HEK293 (cell line): ENCODE data around the gene ADIRF.

Source experiments
- CTCF ChIA-PET: fragments of 350-600 bp; formaldehyde crosslinking; extraction: SDS; loops from one replicate; lab custom pipeline; 2021; ENCODE audit warnings: antibody characterized with exemption; lab: Yijun Ruan, JAX
- POLR2A ChIA-PET: fragments of 300-600 bp; formaldehyde crosslinking; extraction: SDS; loops from one replicate; lab custom pipeline; 2020; ENCODE audit warnings: antibody characterized with exemption, inconsistent platforms; lab: Yijun Ruan, JAX
- H3K27ac ChIP-seq: fragments of 200-500 bp; sonication (Bioruptor generic); 2 replicates; pipeline ENCODE4 v1.5.1; 2014; ENCODE audit warnings: low read depth, low read length, control low read depth, inconsistent platforms; ENCODE audit errors: extremely low read depth
- H3K36me3 ChIP-seq, 2 experiments: fragments of 200-500 bp in 1 of 2; sonication (Bioruptor generic) in 1 of 2; 1 replicate in 1 of 2; 2 replicates in 1 of 2; pipeline ENCODE4 v1.5.1; 2014 to 2017; ENCODE audit warnings: inconsistent platforms in 2 of 2, low read length in 2 of 2; ENCODE audit not compliant: control insufficient read depth in 2 of 2, insufficient read depth in 1 of 2
- H3K4me1 ChIP-seq: fragments of 200-500 bp; sonication (Bioruptor generic); 2 replicates; pipeline ENCODE4 v1.5.1; 2014; ENCODE audit warnings: mild to moderate bottlenecking, low read length, inconsistent platforms; ENCODE audit not compliant: control insufficient read depth, insufficient read depth
- H3K4me3 ChIP-seq: 2 replicates; pipeline ENCODE4 v1.5.1; 2011; ENCODE audit warnings: low read depth, mild to moderate bottlenecking, control low read depth, low read length, moderate library complexity
- H3K9me3 ChIP-seq: fragments of 200-500 bp; sonication (Bioruptor generic); 2 replicates; pipeline ENCODE4 v1.5.1; 2014; ENCODE audit warnings: low read depth, low read length, inconsistent platforms; ENCODE audit not compliant: control insufficient read depth, insufficient read depth
- GFI1B ChIP-seq: fragments of 450-650 bp; formaldehyde crosslinking; IDR thresholded peaks from 2 replicates; pipeline ENCODE4 v1.5.1; 2016; ENCODE audit warnings: missing biosample characterization, missing genetic modification characterization
- OSR2 ChIP-seq: fragments of 450-650 bp; formaldehyde crosslinking; IDR thresholded peaks from 2 replicates; pipeline ENCODE4 v1.5.1; 2016; ENCODE audit warnings: missing biosample characterization, missing genetic modification characterization
- SP2 ChIP-seq: fragments of 450-650 bp; formaldehyde crosslinking; IDR thresholded peaks from 2 replicates; pipeline ENCODE4 v1.5.1; 2016; ENCODE audit warnings: missing biosample characterization, missing genetic modification characterization
- TRIM28 ChIP-seq: IDR thresholded peaks from 2 replicates; pipeline ENCODE4 v1.6.1; 2011; ENCODE audit warnings: low read length, control low read depth, borderline replicate concordance
- ZNF140 ChIP-seq: fragments of 450-650 bp; formaldehyde crosslinking; IDR thresholded peaks from 2 replicates; pipeline ENCODE4 v1.5.1; 2016; ENCODE audit warnings: missing biosample characterization, missing genetic modification characterization
- ZNF146 ChIP-seq: fragments of 450-650 bp; formaldehyde crosslinking; IDR thresholded peaks from 2 replicates; pipeline ENCODE4 v1.5.1; 2016; ENCODE audit warnings: missing biosample characterization, missing genetic modification characterization
- ZNF223 ChIP-seq: fragments of 450-650 bp; formaldehyde crosslinking; IDR thresholded peaks from 2 replicates; pipeline ENCODE4 v1.5.1; 2016; ENCODE audit warnings: missing biosample characterization, missing genetic modification characterization
- ZNF23 ChIP-seq: fragments of 450-650 bp; formaldehyde crosslinking; IDR thresholded peaks from 2 replicates; pipeline ENCODE4 v1.5.1; 2016; ENCODE audit warnings: missing biosample characterization, missing genetic modification characterization, borderline replicate concordance
- ZNF292 ChIP-seq: fragments of 450-650 bp; formaldehyde crosslinking; IDR thresholded peaks from 2 replicates; pipeline ENCODE4 v1.5.1; 2016; ENCODE audit warnings: low read depth, missing biosample characterization, missing genetic modification characterization, borderline replicate concordance
- ZNF391 ChIP-seq: fragments of 450-650 bp; formaldehyde crosslinking; IDR thresholded peaks from 2 replicates; pipeline ENCODE4 v1.5.1; 2016; ENCODE audit warnings: low read depth, missing biosample characterization, missing genetic modification characterization, borderline replicate concordance
- ZNF416 ChIP-seq: fragments of 450-650 bp; formaldehyde crosslinking; IDR thresholded peaks from 2 replicates; pipeline ENCODE4 v1.5.1; 2016; ENCODE audit warnings: missing biosample characterization, missing genetic modification characterization
- ZNF521 ChIP-seq: fragments of 450-650 bp; formaldehyde crosslinking; IDR thresholded peaks from 2 replicates; pipeline ENCODE4 v1.5.1; 2017; ENCODE audit warnings: missing biosample characterization, mild to moderate bottlenecking, missing genetic modification characterization
- ZNF530 ChIP-seq: fragments of 450-650 bp; formaldehyde crosslinking; IDR thresholded peaks from 2 replicates; pipeline ENCODE4 v1.5.1; 2016; ENCODE audit warnings: low read depth, missing biosample characterization, missing genetic modification characterization
- ZNF548 ChIP-seq: fragments of 450-650 bp; formaldehyde crosslinking; IDR thresholded peaks from 2 replicates; pipeline ENCODE4 v1.5.1; 2016; ENCODE audit warnings: missing biosample characterization, missing genetic modification characterization
- ZNF555 ChIP-seq: fragments of 450-650 bp; formaldehyde crosslinking; conservative IDR thresholded peaks from 2 replicates; pipeline ENCODE4 v1.5.1; 2017; ENCODE audit warnings: missing biosample characterization, mild to moderate bottlenecking, missing genetic modification characterization, inconsistent platforms
- ZNF707 ChIP-seq: fragments of 450-650 bp; formaldehyde crosslinking; IDR thresholded peaks from 2 replicates; pipeline ENCODE4 v1.5.1; 2016; ENCODE audit warnings: missing biosample characterization, missing genetic modification characterization
- ZNF747 ChIP-seq: fragments of 450-650 bp; formaldehyde crosslinking; IDR thresholded peaks from 2 replicates; pipeline ENCODE4 v1.5.1; 2016; ENCODE audit warnings: missing biosample characterization, missing genetic modification characterization
- ZNF843 ChIP-seq: fragments of 450-650 bp; formaldehyde crosslinking; IDR thresholded peaks from 2 replicates; pipeline ENCODE4 v1.5.1; 2016; ENCODE audit warnings: missing biosample characterization, missing genetic modification characterization
- ZSCAN23 ChIP-seq: fragments of 450-650 bp; formaldehyde crosslinking; IDR thresholded peaks from 2 replicates; pipeline ENCODE4 v1.5.1; 2016; ENCODE audit warnings: missing biosample characterization, missing genetic modification characterization
- TF ChIP-seq, protein P1 (sequence below): fragments of 450-650 bp; formaldehyde crosslinking; IDR thresholded peaks from 2 replicates; pipeline ENCODE4 v1.5.1; 2016; ENCODE audit warnings: missing biosample characterization, missing genetic modification characterization
- TF ChIP-seq, protein P2 (sequence below): IDR thresholded peaks from 2 replicates; pipeline ENCODE4 v1.6.1; 2011; ENCODE audit warnings: mild to moderate bottlenecking, low read depth, low read length, borderline replicate concordance
- TF ChIP-seq, protein P3 (sequence below): fragments of 450-650 bp; formaldehyde crosslinking; IDR thresholded peaks from 2 replicates; pipeline ENCODE4 v1.5.1; 2016; ENCODE audit warnings: missing biosample characterization, missing genetic modification characterization
- TF ChIP-seq, protein P4 (sequence below): fragments of 450-650 bp; formaldehyde crosslinking; IDR thresholded peaks from 2 replicates; pipeline ENCODE4 v1.5.1; 2016; ENCODE audit warnings: missing biosample characterization, missing genetic modification characterization
- TF ChIP-seq, protein P5 (sequence below): fragments of 450-650 bp; formaldehyde crosslinking; IDR thresholded peaks from 2 replicates; pipeline ENCODE4 v1.5.1; 2017; ENCODE audit warnings: missing biosample characterization, missing genetic modification characterization

The ADIRF gene

DNA sequence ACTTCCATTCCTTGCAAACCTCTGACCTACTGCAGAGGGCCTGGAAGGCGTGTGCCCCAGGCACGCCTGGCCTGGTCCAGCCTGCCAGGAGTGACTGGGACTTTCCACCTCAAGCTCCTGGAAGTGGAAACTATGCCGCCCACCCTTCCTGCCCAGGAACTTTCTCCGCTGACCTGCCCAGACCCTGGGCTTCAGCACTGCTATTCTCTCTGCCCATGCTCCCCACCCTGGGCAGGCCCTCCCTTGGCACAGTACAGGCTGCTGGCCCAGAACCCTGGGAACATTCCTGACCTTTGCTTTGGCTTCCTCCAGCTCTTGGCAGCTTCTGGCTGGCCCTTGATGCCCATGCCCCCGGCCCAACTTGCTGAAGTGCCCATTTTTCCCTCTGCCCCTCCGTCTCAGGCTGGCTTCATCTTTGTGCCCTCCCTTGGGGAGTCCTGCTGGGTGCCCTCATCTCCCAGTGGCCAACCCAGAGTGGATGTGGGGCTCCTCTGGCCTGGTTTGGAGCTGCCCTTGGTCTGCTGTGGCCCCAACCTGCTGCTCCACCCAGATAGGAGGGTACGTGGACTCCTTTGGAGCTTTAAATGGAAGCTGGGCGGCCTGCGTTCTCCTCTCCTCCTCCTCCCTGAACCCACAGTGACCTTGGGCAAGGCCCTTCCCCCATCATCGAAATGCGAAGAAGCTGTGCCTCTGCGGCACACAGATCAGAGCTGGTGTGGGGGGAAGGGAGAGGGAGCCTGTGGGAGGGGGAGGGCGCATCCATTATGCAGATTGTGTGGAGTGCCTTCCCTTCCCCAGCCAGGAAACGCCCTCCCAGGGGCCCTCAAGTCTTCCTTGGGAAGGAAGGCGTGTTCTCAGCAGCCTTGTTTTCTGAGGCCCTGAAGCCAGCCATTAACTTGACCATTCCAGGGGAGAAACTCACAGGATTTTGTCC, 14.3 kb upstream of the ADIRF start (continued):
- TF ChIP-seq, protein P1, sequence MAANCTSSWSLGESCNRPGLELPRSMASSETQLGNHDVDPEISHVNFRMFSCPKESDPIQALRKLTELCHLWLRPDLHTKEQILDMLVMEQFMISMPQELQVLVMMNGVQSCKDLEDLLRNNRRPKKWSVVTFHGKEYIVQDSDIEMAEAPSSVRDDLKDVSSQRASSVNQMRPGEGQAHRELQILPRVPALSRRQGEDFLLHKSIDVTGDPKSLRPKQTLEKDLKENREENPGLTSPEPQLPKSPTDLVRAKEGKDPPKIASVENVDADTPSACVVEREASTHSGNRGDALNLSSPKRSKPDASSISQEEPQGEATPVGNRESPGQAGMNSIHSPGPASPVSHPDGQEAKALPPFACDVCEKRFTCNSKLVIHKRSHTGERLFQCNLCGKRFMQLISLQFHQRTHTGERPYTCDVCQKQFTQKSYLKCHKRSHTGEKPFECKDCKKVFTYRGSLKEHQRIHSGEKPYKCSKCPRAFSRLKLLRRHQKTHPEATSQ, result no peak
- TF ChIP-seq ZNF391 (tag by site-specific recombination), result no peak
- no peak for TF ChIP-seq ZNF530 (tag by site-specific recombination)
- TF ChIP-seq ZNF843 (tag by site-specific recombination), result no peak
- TF ChIP-seq OSR2 (tag by site-specific recombination), result no peak

DNA sequence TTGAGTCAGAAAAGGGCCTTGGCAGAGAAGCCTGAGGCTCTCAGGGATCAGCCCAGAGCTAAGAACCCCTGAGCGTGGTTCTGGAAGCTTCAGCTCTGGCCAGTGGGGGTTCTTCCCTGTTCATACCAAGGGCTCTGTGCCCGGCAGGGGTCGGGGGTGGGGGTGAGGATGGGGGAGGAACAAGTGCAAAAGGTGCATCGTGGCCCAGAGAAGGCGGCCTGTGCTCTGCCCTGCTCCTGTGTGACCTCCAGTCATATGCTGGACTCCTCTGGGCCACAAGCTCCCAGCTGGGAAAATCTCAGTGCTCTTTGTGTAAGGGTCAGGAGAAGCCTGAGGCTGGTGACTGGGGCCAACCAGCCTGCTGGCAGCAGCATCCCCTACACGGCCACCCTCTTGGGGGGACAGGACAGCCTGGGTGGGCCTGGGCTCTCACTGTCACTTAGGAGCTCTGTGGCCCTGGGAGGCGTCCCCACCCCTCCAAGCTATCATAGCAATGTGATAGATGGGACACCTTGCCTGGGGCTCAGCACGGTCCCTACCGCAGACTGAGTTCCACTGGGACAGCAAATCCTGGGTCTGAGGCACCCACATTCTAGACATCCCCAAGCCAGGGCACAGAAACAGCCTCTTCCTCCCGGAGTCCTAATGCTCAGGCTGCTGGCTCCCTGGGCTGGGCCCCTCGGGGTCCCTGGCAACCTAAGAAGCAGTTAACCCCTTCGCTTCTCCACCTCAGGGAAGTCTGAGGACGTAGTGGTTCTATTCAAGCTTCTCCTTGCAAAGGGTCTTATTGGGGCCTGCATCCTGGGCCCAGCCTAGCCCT, 13.4 kb upstream of the ADIRF start:
- Histone ChIP-seq H3K4me3 (no peak overlapping the region), H3K27ac (peak overlapping the region; percentile 1; the same call in 1 of the 2 replicates)
- POLR2A ChIA-PET, result no interaction called here

DNA sequence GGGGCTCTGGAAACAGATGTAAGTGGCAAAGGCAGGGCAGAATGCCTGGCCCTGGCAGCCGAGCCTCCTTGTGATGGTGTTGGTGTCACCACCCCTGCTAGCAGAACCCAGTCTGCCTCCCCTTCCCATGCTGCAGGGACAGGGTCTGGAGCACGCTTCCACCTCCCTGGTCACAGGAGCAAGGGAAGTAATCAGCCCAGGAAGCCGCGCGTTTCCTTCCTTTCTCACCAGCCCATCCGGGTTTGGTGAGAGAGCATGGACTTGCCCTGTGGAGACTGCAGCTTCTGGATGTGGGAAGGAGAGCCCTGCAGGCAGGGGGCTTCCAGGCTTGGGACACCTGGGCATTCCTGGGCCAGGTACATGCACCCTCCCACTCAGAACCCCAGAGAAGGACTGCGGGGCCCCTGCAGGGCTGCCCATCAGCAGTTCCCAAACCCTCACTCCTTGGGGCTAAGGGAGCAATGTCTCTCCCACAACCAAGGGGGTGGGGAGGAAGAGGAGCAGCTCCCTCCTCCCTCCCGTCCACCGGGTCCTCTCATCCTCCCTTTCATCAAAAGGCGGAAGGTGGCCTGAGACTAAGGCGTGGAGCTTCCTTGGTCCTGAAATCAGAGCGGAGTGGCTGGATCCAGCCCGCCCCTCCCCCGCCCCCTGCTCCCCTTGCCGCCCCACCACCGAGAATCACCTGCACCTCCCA, 12.6 kb upstream of the ADIRF start:
- Histone ChIP-seq H3K4me3 (no peak overlapping the region), H3K4me1 (no peaks in the 10 kb centered on the region), H3K9me3 (no peaks in the 10 kb centered on the region), H3K36me3 (no peaks in the 10 kb centered on the region), H3K27ac (peak overlapping the region; percentile 1; the same call in 1 of the 2 replicates)
- POLR2A ChIA-PET, result no interaction called here
- CTCF ChIA-PET, result interaction anchor here (3.8 kb wide), 1 partner anchor 18 kb away, joined by 21 read pairs; no protein-coding TSS in a partner anchor
- TF ChIP-seq ZNF548 (tag by site-specific recombination) (no peak), GFI1B (tag by site-specific recombination) (no peak), ZNF292 (no peak), SP2 (tag by site-specific recombination) (no peak), ZNF707 (no peak), ZNF555 (tag by site-specific recombination) (no peak), ZNF140 (tag by site-specific recombination) (no peak), ZNF521 (tag by site-specific recombination) (no peak), ZNF416 (tag by site-specific recombination) (no peak), ZNF23 (tag by site-specific recombination) (no peak), ZNF391 (tag by site-specific recombination) (no peak), ZNF747 (no peak), TRIM28 (no peak)
- TF ChIP-seq, protein P1, result no peak
- TF ChIP-seq, protein P2, sequence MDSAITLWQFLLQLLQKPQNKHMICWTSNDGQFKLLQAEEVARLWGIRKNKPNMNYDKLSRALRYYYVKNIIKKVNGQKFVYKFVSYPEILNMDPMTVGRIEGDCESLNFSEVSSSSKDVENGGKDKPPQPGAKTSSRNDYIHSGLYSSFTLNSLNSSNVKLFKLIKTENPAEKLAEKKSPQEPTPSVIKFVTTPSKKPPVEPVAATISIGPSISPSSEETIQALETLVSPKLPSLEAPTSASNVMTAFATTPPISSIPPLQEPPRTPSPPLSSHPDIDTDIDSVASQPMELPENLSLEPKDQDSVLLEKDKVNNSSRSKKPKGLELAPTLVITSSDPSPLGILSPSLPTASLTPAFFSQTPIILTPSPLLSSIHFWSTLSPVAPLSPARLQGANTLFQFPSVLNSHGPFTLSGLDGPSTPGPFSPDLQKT, result no peak
- TF ChIP-seq, protein P3, sequence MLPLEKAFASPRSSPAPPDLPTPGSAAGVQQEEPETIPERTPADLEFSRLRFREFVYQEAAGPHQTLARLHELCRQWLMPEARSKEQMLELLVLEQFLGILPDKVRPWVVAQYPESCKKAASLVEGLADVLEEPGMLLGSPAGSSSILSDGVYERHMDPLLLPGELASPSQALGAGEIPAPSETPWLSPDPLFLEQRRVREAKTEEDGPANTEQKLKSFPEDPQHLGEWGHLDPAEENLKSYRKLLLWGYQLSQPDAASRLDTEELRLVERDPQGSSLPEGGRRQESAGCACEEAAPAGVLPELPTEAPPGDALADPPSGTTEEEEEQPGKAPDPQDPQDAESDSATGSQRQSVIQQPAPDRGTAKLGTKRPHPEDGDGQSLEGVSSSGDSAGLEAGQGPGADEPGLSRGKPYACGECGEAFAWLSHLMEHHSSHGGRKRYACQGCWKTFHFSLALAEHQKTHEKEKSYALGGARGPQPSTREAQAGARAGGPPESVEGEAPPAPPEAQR (tag by site-specific recombination), result no peak
- TF ChIP-seq, protein P4, sequence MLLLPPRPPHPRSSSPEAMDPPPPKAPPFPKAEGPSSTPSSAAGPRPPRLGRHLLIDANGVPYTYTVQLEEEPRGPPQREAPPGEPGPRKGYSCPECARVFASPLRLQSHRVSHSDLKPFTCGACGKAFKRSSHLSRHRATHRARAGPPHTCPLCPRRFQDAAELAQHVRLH, result no peak

More for the DNA sequence above, 13.4 kb upstream of the ADIRF start:
- CTCF ChIA-PET, result interaction anchor here (0.6 to 1.2 kb wide), 2 partner anchors 16 to 75 kb away, joined by 3 read pairs; no protein-coding TSS in a partner anchor
- H3K36me3 ChIP-seq, result no peaks in the 10 kb centered on the region
- TF ChIP-seq ZSCAN23 (tag by site-specific recombination) (no peak), ZNF223 (tag by site-specific recombination) (no peak), ZNF146 (no peak)
- TF ChIP-seq, protein P5, sequence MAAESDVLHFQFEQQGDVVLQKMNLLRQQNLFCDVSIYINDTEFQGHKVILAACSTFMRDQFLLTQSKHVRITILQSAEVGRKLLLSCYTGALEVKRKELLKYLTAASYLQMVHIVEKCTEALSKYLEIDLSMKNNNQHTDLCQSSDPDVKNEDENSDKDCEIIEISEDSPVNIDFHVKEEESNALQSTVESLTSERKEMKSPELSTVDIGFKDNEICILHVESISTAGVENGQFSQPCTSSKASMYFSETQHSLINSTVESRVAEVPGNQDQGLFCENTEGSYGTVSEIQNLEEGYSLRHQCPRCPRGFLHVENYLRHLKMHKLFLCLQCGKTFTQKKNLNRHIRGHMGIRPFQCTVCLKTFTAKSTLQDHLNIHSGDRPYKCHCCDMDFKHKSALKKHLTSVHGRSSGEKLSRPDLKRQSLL (tag by site-specific recombination), result no peak
- TF ChIP-seq, all 188 proteins: peak for 0
- H3K4me1 ChIP-seq, result no peaks in the 10 kb centered on the region
- H3K9me3 ChIP-seq, result no peaks in the 10 kb centered on the region
